Stimulated activated CD4-positive, alpha-beta T cell treated with anti-CD3 and anti-CD28 coated beads, Interleukin-12 subunit alpha, Interleukin-12 subunit beta, amount 100 ng/mL, for 48 hours (primary cell): ENCODE data around the gene MOGAT3.
"Not testable (repeated sequence)": the region's sequence is repeated elsewhere in the genome, so short reads cannot be mapped to it uniquely, and the experiment has no call there.

Experiments used
- DNase-seq, 3 donors: peaks; one replicate each; pipeline ENCODE4 v3.0.0-alpha.2; 2020; ENCODE audit warnings: low read depth in 2 of 3, low spot score in 1 of 3

The MOGAT3 gene

DNA sequence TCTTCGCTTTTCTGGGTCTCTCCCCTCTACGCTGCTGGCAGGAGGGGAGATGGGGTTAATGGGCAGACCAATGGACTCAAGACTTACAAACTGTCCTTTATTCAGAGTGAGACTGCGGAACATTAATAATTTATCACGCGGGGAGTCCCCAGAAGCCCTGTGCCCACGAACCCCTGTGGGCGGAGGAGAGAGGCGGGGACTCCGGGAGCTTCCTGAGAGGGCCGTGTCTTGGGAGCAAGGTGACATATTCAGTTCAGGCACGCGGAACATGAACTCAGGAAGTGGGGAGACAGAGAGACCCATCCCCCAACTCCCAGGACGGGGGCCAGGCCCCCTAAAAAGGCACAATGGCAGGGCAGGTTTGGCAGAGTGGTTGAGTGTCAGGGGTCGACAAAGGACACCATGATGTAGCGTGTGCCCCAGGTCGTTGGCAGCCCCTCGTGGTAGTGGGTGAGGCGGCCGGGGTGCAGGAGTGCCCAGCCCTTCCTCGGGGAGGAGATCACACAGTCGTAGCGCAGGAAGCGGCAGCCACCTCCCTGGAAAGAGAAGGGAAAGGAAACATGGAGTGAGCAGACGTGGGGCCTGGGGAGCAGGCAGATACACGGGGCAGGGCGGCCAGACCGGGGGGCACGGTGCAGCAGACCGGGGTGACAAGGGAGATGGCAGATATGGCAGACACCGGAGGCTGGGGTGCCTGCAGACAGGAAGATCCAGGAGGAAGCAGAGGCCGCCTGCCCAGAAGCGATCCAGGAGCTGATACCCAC lies 5.2 kb upstream of the MOGAT3 start:
- DNase-seq = no peak

- not testable (repeated sequence) for DNase-seq
These were observed 3.2 kb upstream of the MOGAT3 start for GRCh38 chr7:101203740-101204738.

- DNase-seq = no peak
These were observed 1.7 kb upstream of the MOGAT3 start for GRCh38 chr7:101202603-101202918.

GRCh38 chr7:101201695-101202602 lies 1.1 kb upstream of the MOGAT3 start:
- DNase-seq = no peak

DNA sequence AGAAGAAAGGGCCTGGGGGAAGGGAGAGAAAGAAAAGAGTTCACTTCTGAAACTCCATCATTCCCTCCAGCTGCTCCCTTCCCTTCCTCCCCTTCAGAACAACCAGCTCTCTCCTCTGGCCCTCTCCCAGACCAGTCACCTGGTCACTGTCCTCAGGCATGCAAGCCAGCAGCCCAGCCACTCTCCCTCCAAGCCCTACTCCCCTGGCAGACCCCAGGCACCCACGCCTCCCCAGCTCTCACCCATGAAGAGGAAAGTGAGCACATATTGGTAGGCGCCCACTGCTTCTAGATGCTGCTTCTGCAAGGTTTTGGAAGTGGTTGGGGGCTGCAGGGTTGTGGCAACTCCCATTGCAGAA lies 353 bp downstream of the MOGAT3 start:
- DNase-seq = no peak

GRCh38 chr7:101199522-101199921 lies 1.3 kb downstream of the MOGAT3 start:
- DNase-seq = not testable (repeated sequence)

- DNase-seq = no peak
These were observed 2.4 kb downstream of the MOGAT3 start for GRCh38 chr7:101198476-101198875.

DNA sequence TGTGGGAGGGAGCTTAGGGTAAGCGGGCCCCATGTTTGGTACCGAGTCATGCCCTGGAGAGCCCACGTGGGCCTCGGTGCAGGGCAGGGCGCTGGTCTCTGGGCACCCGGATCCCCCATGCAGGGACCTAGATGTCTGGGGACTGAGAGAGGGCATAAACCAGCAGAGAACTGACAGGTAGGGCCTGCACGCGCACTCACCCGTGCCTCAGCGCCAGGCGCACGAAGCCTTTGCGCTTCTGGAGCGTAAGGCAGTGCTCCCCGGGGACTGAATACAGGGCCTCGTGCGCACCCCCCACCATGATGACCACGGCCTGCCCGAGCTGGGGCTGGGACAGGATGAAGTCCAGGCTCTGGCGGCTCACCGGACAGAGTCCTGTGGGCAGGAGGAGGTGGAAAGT lies 2.8 kb downstream of the MOGAT3 start:
- DNase-seq = no peak

GRCh38 chr7:101195884-101196283 lies 5.0 kb downstream of the MOGAT3 start:
- DNase-seq = no peak

- no peak for DNase-seq
These were observed 11.7 kb downstream of the MOGAT3 start for GRCh38 chr7:101189109-101189508.

DNA sequence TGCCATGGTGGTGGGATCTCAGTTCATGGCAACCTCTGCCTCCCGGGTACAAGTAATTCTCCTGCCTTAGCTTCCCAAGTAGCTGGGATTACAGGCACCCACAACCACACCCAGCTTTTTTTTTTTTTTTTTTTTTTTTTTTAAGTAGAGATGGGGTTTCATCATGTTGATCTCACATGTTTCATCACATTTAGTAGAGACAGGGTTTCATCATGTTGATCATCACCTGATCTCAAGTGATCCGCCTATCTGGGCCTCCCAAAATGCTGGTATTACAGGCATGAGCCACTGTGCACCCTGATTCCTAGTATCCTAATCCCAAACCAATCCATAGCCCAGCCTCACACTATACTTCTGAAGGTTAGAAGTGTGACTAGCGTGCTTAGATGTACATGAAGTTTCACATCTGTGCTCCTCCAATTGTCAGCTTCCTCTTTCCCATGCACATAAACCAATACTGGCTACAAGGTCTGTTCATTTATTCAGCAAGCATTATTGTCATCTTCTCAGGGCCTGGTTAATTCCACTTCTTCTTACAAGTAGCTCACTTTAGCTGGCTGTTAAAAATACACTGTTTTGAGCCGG lies 13.9 kb downstream of the MOGAT3 start:
- no peak for DNase-seq

DNA sequence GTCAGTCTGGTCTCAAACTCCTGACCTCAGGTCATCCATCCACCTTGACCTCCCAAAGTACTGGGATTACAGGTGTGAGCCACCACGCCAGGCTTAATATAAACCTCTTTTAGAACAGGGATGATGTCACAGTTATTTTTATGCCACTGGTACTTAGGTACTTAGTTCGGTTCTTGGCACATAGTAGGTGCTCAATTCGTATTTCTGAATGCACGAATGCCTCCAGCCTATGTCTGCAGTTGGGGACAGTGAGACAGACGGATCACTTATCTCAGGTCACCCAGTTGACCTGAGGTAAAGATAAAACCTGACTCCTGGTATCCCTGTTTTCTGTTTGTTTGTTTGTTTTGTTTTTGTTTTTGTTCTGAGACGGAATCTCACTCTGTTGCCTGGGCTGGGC lies 14.6 kb downstream of the MOGAT3 start:
- DNase-seq = no peak

GRCh38 chr7:101185258-101185839 lies 15.5 kb downstream of the MOGAT3 start:
- no peak for DNase-seq

DNA sequence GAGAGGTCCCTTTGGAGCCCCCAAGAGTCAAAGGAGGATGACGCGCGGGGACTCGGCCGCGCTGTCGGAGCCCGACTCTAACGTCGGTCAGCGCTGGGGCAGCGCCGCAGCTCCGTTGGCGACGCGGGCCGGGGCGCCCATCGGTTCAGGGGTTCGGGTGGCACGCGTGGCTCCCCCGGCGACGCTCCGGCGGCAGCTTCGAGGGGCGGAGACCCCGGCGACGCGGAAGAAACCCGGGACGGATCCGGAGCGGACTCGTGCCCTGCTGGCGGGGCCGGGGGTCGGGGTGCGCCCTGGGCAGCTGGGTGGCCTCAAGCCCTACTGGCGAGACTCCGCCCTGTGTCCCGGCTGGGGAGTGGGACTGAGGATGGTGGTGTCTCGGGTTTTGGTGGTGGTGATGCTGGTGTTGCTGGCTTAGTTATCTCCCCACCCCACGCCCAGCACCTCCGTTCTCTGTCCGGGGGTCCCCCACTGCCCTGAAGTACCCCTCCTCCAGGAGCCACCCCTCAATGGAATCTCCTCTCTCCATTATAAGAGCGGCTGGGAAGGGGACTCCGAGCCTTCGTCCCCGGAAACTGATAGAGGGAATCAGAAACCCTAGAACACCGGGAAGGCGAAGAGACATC lies 20.6 kb downstream of the MOGAT3 start, which contains the start of gene NAT16:
TSS of gene NAT16 (minus strand) at position 164 of the 626 bp plus-strand sequence. CDS start 5,486 bp downstream, outside the sequence.
- no peak for DNase-seq

- no peak for DNase-seq
These were observed 21.1 kb downstream of the MOGAT3 start for GRCh38 chr7:101179713-101180112.

- DNase-seq = no peak
These were observed 21.7 kb downstream of the MOGAT3 start for GRCh38 chr7:101179117-101179516.

DNA sequence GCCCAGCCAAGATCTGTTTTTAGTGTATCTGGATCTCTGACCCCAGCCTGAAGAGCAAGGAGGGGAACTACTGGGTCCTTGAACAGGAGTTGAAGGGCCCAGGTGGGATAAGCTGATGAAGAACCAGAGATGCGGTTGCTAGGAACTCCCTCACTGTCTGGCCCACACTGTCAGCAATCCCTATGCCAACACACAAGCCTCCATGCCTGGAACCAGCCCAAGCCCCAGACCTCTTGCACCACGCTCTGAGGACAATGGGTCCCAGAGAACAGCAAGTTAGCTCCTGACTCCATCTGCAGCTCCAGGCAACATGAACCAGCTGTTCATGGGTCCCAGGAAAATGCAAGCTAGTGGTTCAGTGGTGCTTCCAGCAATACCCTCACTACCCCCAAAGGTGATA lies 23.2 kb downstream of the MOGAT3 start:
- DNase-seq = no peak

DNA sequence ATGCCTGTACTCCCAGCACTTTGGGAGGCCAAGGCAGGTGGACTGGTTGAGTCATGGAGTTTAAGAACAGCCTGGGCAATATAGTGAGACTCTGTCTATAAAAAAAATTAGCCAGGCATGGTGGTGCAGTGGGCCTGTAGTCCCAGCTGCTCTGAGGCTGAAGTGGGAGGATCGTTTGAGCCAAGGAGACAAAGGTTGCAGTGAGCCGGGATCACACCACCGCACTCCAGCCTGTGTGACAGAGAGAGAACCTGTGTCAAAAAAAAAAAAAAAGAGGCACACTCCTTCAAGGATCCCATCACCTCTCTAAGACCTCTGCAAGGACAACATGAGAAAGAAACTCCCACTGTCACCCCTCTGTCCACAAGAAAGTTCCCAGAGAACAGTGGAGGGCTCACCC lies 25.2 kb downstream of the MOGAT3 start:
- DNase-seq = no peak

DNA sequence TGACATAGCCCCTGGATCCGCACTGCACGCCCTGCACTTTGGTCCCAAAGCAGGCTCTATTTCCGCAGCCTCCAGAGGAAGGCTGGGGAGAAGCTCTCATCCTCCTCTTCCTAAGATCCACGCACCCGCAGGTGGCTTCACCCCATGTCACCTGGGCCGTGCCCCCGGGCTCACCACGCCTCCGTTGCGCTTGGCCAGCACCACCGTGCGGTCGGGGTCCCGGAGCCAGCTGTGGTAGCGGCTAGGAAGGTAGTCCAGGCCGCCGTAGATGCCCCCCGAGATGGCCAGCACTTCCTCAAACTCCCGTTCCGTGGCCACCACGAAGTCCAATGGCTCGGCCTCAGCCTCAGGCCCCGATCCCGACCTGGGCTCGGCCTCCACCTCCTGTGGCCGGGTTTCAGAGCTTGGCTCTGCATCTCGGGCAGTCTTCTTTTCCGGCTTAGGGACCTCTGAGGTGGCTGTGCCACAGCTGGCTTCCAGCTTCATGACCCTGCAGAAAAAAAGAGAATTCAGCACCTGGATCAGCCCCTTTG lies 26.4 kb downstream of the MOGAT3 start:
- DNase-seq = no peak
